SK-N-MC (cell line): ENCODE data around the gene PVALEF.

Source experiments
- EZH2 ChIP-seq: fragments of 200-600 bp; sonication (generic); IDR thresholded peaks from one replicate; pipeline ENCODE4 v1.6.1; 2017; ENCODE audit warnings: antibody characterized with exemption
- POLR2AphosphoS5 ChIP-seq: IDR thresholded peaks from 2 replicates; pipeline ENCODE4 v1.6.1; 2012; ENCODE audit warnings: mild to moderate bottlenecking, low read depth, low read length, borderline replicate concordance

DNA sequence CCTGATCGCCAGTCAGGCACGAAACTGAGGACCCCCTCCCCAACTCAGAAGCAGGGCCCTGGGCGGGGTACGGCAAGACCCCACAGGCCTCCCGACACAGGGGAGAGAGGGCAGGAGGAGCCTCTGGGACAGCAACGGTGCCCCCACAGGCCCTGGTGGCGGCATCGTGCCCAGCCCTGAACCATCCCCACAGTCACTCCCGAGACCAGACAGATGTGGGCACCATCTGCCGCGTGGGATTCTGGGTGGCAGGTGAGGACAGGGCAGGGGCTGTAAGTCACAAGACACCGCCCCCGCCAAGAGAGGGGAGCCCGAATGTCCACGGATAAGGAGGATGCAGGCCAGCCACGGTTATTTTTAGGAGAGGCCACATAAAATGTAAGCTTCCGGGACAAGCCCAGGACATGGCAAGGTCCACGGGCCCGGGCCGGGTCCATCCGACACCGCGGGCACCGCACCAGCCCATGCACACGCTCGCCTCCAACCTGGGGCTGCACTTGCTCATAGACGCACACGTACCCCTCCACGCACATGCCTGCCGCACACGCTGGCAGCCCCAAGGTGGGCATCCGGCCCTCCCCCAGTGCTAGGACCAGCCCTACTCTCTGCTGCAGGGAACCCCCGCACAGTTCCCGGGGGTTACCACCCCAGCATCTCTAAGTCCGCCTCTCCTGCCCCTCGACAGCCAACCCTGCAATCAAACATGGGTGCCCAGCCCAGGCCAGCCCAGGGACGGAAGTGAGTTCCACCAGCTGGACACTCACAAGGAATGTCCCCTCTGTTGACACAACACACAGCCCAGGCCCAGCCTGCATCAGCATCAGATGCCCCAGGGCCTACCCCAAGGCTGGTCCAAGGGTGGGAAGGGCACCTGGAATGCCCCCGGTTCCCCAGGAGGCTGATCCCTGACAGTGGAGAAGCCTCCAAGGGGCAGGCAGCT lies 8.2 kb upstream of the PVALEF start:
- TF ChIP-seq EZH2 (no peak), POLR2AphosphoS5 (no peak)
